Activated naive CD4-positive, alpha-beta T cell (primary cell): ENCODE results near the gene EIF3CL.
"Not testable (repeated sequence)": the region's sequence is repeated elsewhere in the genome, so short reads cannot be mapped to it uniquely, and the experiment has no call there.

Experiments used
- DNase-seq, 4 experiments: peaks; one replicate each; lab custom pipeline; 2025; lab: John Stamatoyannopoulos, UW

EIF3CL gene

DNA sequence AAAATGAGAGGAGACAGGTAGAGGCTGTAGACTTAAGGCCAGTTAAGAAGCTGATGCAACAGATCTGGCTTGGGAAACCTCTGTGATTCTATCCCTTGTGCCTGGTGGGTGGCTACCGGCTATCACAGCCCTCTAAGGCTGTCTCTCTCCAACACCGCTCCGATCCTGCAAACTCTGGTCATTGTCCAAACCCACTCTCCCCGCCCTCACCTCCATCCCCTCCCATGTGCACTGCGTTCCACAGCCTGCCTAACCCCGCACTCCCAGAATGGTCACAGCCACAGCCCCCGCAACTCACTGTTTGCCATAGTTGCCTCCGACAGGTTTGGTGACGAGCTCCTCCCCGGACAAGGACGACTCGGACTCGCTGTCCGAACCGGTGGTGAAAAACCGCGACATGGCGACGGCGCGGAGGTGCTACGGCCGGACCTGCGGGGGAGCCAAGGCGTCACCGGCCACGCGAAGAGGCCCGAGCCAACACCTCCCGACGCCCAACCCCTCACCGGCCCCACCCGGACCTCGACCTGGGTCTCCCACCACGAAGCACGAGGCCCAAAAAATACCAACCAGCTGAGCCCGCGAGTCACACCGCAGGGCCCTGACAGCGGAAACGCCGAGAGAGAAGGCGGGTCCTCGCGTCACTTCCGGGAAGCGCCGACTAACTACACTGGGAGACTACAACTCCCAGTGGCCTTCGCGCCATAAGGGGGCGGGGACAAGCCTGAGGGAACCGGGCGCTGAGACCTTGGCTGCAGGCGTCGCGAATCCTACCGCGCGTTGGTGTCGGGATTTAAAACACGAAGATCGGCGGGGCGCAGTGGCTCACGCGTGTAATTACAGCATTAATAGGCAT is at the start of gene EIF3CL:
EIF3CL (minus strand) TSS at position 622 of the 853 bp plus-strand sequence; CDS start at position 399, 223 bp downstream.
- not testable (repeated sequence) for DNase-seq

DNA sequence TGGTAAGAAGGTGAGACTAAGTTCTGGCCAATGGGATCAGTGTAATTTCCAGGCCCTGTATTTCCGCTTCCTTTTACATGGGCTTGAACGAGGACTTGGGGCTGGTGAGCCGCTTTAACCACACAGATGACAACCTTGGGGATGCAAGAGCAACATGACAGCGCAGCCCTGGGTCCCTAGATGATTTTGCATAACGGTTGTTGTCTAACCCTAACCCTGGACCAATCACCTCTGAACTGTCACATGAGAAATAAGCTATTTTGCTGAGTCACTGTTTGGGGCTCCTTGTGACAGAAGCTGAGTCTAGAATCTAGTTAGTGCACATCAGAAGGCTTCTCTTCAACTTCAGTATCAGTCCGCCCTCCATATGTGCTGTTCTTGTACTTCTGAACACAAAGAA is 43.4 kb upstream of the EIF3CL start:
- DNase-seq = not testable (repeated sequence)

- DNase-seq = not testable (repeated sequence)
Measured at GRCh38 chr16:28446388-28446787, 42.7 kb upstream of the EIF3CL start.

GRCh38 chr16:28443943-28444342 is 40.3 kb upstream of the EIF3CL start:
- DNase-seq = not testable (repeated sequence)

- not testable (repeated sequence) for DNase-seq
Measured at GRCh38 chr16:28438899-28439298, 35.3 kb upstream of the EIF3CL start.

- DNase-seq = not testable (repeated sequence)
Measured at GRCh38 chr16:28435340-28435739, 31.7 kb upstream of the EIF3CL start.

GRCh38 chr16:28426060-28426680 is 22.5 kb upstream of the EIF3CL start:
- DNase-seq = not testable (repeated sequence)

- DNase-seq = not testable (repeated sequence)
Measured at GRCh38 chr16:28421071-28421750, 17.6 kb upstream of the EIF3CL start.

DNA sequence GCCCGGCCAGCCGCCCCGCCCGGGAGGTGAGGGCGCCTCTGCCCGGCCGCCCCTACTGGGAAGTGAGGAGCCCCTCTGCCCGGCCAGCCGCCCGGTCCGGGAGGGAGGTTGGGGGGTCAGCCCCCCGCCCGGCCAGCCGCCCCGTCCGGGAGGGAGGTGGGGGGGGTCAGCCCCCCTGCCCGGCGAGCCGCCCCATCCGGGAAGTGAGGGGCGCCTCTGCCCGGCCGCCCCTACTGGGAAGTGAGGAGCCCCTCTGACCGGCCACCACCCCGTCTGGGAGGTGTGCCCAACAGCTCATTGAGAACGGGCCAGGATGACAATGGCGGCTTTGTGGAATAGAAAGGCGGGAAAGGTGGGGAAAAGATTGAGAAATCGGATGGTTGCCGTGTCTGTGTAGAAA is 13.4 kb upstream of the EIF3CL start:
- not testable (repeated sequence) for DNase-seq

- DNase-seq = not testable (repeated sequence)
Measured at GRCh38 chr16:28414530-28414929, 10.9 kb upstream of the EIF3CL start.

GRCh38 chr16:28413585-28413984 is 9.9 kb upstream of the EIF3CL start:
- not testable (repeated sequence) for DNase-seq

- DNase-seq = not testable (repeated sequence)
Measured at GRCh38 chr16:28392054-28392453, 11.6 kb downstream of the EIF3CL start.

DNA sequence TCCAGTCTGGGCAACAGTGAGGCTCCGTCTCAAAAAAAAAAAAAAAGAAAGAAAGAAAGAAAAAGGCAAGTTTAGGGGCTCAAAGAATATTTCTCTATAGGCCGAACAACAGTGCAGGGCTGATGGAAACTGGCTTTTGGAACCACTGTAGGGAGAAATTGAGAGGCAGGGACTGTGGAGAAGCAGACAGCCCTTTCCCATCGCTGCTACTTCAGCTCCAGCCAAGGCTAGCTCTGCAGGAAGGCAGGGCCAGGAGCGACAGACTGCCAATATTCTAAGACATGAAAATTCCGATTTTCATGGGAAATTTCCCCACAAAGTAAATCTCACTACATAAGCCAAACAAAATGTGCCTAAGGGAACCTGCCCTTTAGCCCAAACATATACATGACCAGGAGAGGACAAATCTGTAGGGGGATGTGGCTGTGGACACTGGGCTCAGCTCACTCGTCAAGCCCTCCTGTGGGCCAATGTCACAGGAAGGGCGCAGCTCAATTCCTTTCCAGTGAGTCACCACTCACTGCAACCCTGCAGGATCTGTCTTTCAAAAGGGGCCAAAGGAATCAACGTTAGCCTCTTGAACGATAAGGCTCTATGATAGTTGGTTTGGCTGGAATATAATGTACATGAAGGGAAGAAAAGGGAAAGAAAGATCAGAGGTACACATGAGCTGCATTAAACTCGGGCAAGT is 21.3 kb downstream of the EIF3CL start:
- not testable (repeated sequence) for DNase-seq

DNA sequence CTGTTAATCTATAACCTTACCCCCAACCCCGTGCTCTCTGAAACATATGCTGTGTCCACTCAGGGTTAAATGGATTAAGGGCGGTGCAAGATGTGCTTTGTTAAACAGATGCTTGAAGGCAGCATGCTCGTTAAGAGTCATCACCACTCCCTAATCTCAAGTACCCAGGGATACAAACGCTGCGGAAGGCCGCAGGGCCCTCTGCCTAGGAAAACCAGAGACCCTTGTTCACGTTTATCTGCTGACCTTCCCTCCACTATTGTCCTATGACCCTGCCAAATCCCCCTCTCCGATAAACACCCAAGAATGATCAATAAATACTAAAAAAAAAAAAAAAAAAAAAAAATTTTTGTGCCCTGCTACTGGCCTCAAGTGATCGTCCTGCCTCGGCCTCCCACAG is 25.8 kb downstream of the EIF3CL start:
- DNase-seq = not testable (repeated sequence)

DNA sequence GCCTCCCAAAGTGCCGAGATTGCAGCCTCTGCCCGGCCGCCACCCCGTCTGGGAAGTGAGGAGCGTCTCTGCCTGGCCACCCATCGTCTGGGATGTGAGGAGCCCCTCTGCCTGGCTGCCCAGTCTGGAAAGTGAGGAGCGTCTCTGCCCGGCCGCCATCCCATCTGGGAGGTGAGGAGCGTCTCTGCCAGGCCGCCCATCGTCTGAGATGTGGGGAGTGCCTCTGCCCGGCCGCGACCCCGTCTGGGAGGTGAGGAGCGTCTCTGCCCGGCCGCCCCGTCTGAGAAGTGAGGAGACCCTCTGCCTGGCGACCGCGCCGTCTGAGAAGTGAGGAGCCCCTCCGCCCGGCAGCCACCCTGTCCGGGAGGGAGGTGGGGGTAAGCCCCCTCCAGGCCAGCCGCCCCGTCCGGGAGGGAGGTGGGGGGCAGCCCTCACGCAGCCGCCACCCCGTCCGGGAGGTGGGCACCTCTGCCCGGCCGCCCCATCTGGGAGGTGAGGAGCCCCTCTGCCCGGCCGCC is 26.5 kb downstream of the EIF3CL start:
- DNase-seq = not testable (repeated sequence)

GRCh38 chr16:28375115-28375514 is 28.5 kb downstream of the EIF3CL start:
- not testable (repeated sequence) for DNase-seq

GRCh38 chr16:28374281-28374680 is 29.4 kb downstream of the EIF3CL start:
- not testable (repeated sequence) for DNase-seq

- not testable (repeated sequence) for DNase-seq
Measured at GRCh38 chr16:28367926-28368325, 35.7 kb downstream of the EIF3CL start.

- not testable (repeated sequence) for DNase-seq
Measured at GRCh38 chr16:28364268-28365173, 39.1 kb downstream of the EIF3CL start.

DNA sequence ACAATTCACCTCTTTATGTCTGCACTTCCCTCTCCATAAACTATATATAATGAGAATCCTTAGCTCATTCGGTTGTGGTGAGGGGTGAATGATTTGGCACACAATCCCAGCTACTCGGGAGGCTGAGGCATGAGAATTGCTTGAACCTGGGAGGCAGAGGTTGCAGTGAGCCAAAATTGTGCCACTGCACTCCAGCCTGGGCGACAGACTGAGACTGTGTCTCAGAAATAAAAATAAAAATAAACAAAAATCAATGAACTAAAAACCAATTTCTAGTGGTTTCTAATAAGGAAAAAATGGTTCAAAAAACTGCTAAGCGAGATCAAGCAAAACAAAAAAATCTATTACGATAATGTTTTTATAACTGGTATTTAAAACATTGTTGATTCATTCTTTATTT is 40.2 kb downstream of the EIF3CL start, which contains the start of gene NPIPB6:
NPIPB6 (minus strand) TSS at position 101 of the 400 bp plus-strand sequence. CDS start 686 bp downstream, outside the sequence.
- DNase-seq = not testable (repeated sequence)
